Ovary (tissue), 3 donors: Measurements from ENCODE around the gene ELOVL3.

ENCODE experiments used
- EP300 ChIP-seq: sonication (generic); formaldehyde crosslinking; IDR thresholded peaks from one replicate; pipeline ENCODE4 v1.6.1; 2017; ENCODE audit warnings: antibody characterized with exemption
- POLR2A ChIP-seq: fragments of 450-650 bp; IDR thresholded peaks from one replicate; pipeline ENCODE4 v1.6.1; 2017; ENCODE audit warnings: antibody characterized with exemption, mild to moderate bottlenecking, moderate library complexity
- TF ChIP-seq, protein P1 (sequence below), 3 donors: fragments of 450-650 bp in 2 of 3; fragments of 200-600 bp in 1 of 3; IDR thresholded peaks; one replicate each; pipeline versions ENCODE4 v1.5.1 to v1.8.0; 2016 to 2022; ENCODE audit warnings: antibody characterized with exemption in 3 of 3, mild to moderate bottlenecking in 1 of 3
- donor health status: DM: no; HTN: no; CAD: no.

GRCh38 chr10:102240467-102241031 lies 14.4 kb downstream of the ELOVL3 start:
- TF ChIP-seq POLR2A (no peak), EP300 (no peak)
- TF ChIP-seq, protein P1, sequence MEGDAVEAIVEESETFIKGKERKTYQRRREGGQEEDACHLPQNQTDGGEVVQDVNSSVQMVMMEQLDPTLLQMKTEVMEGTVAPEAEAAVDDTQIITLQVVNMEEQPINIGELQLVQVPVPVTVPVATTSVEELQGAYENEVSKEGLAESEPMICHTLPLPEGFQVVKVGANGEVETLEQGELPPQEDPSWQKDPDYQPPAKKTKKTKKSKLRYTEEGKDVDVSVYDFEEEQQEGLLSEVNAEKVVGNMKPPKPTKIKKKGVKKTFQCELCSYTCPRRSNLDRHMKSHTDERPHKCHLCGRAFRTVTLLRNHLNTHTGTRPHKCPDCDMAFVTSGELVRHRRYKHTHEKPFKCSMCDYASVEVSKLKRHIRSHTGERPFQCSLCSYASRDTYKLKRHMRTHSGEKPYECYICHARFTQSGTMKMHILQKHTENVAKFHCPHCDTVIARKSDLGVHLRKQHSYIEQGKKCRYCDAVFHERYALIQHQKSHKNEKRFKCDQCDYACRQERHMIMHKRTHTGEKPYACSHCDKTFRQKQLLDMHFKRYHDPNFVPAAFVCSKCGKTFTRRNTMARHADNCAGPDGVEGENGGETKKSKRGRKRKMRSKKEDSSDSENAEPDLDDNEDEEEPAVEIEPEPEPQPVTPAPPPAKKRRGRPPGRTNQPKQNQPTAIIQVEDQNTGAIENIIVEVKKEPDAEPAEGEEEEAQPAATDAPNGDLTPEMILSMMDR (IDR thresholded peaks at IDR 0.05), result no peak
